ENCODE results near the gene NAV2.

- no peak for TF ChIP-seq CTCF (IDR thresholded peaks at IDR 0.05; ENCODE audit: low read depth, low read length)
- TF ChIP-seq, protein P1, sequence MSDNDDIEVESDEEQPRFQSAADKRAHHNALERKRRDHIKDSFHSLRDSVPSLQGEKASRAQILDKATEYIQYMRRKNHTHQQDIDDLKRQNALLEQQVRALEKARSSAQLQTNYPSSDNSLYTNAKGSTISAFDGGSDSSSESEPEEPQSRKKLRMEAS (IDR thresholded peaks at IDR 0.05; ENCODE audit: low read depth, low read length): no peak
- TF ChIP-seq POLR2A (IDR thresholded peaks at IDR 0.05; ENCODE audit: extremely low read depth, insufficient read length): no peak
These were observed 235.0 kb downstream of the NAV2 start for GRCh38 chr11:19947537-19948114.

Data from NB4 (cell line).